Bronchial epithelial cell (primary cell): ENCODE data around the gene SERTAD1. TPM values are rescaled to one million over a fixed set of nuclear protein-coding genes. Genes with fewer than 3 reads are reported as not detected.

Experiments
- DNase-seq: peaks from one replicate; pipeline ENCODE4 v3.0.0-alpha.2; 2010; ENCODE audit warnings: low read depth
- FAIRE-seq: peaks from 2 replicates; lab custom pipeline; 2011; peaks lifted over from hg19 to GRCh38; lab: Jason Lieb, UNC
- H3K27me3 ChIP-seq: 2 replicates; pipeline ENCODE4 v1.5.1; 2011; ENCODE audit warnings: low read length; ENCODE audit not compliant: control insufficient read depth, insufficient read depth
- H3K36me3 ChIP-seq: 2 replicates; pipeline ENCODE4 v1.5.1; 2011; ENCODE audit warnings: low read length; ENCODE audit not compliant: control insufficient read depth, insufficient read depth
- H3K4me3 ChIP-seq: 2 replicates; pipeline ENCODE4 v1.5.1; 2011; ENCODE audit warnings: mild to moderate bottlenecking, low read depth, low read length, control low read depth
- total RNA-seq: library from RNA; depleted of rRNA; stranded (reverse); fragments of >200 nt; gene quantifications from 2 replicates; pipeline ENCODE4 v1.2.1, GENCODE V29; 2014
- TF ChIP-seq, protein P1 (sequence below): IDR thresholded peaks from 2 replicates; pipeline ENCODE4 v1.5.1; 2011; ENCODE audit warnings: mild to moderate bottlenecking, moderate library complexity, low read length, control low read depth, inconsistent platforms; ENCODE audit not compliant: insufficient read depth, severe bottlenecking

SERTAD1 gene
- total RNA-seq, 1 donor from 2014 or later: 41.6 TPM

DNA sequence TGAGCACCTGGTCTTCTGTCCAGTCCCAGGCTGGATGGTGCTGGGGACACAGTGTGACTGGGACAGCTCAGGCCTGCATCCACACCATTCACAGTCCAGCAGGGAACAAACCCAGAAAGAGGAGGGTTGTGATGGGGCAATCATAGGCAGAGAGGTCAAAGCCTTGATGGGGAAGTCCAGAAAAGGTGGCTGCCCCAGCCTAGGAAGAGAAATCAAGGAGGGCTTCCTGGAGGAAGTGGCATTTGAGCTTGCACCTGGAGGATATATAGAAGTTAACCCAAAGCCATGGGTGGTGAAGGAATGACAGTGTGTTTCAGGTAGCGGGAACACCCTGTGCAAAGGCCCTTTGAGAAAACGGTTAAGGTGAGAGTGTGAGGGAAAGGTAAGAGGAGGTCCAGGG lies 10.0 kb downstream of the SERTAD1 start:
- H3K36me3 ChIP-seq: no peaks in the 10 kb centered on the region
- TF ChIP-seq, protein P1, sequence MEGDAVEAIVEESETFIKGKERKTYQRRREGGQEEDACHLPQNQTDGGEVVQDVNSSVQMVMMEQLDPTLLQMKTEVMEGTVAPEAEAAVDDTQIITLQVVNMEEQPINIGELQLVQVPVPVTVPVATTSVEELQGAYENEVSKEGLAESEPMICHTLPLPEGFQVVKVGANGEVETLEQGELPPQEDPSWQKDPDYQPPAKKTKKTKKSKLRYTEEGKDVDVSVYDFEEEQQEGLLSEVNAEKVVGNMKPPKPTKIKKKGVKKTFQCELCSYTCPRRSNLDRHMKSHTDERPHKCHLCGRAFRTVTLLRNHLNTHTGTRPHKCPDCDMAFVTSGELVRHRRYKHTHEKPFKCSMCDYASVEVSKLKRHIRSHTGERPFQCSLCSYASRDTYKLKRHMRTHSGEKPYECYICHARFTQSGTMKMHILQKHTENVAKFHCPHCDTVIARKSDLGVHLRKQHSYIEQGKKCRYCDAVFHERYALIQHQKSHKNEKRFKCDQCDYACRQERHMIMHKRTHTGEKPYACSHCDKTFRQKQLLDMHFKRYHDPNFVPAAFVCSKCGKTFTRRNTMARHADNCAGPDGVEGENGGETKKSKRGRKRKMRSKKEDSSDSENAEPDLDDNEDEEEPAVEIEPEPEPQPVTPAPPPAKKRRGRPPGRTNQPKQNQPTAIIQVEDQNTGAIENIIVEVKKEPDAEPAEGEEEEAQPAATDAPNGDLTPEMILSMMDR: no peak
- FAIRE-seq: no peak
- H3K4me3 ChIP-seq: no peak overlapping the region
- no peak for DNase-seq
- no peaks in the 10 kb centered on the region for H3K27me3 ChIP-seq

- Histone ChIP-seq H3K4me3 (no peak overlapping the region), H3K27me3 (no peaks in the 10 kb centered on the region), H3K36me3 (no peaks in the 10 kb centered on the region)
- DNase-seq (no peak), FAIRE-seq (no peak)
- TF ChIP-seq, protein P1: no peak
Observed at GRCh38 chr19:40414542-40415535, 11.0 kb downstream of the SERTAD1 start.

GRCh38 chr19:40413291-40413845 lies 12.4 kb downstream of the SERTAD1 start, which contains the start of gene PRX:
Gene PRX, minus strand, starts transcription at chr19:40413378. Its CDS starts 5,446 bp downstream, at chr19:40407932.
- DNase-seq (no peak), FAIRE-seq (no peak)
- no peaks in the 10 kb centered on the region for H3K27me3 ChIP-seq
- no peak within 1 kb of the TSS for H3K4me3 ChIP-seq
- H3K36me3 ChIP-seq: no peaks in the 10 kb centered on the region
- TF ChIP-seq, protein P1: no peak

DNA sequence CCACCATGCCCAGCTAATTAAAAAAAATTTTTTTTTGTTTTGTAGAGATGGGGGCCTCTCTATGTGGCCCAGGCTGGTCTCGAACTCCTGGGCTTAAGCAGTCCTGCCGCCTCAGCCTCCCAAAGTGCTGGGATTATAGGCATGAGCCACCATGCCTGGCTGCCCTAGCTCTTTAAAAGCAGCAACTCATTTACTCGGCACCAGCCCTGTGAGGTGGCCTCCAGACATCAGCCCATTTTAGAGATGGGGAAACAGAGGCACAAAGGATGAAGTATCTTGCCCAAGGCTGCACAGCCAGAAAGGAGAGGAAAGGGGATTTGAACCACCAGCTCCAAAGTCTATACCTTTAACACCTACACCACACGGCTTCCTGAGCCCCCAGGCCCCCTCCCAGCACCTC lies 12.9 kb downstream of the SERTAD1 start:
- Histone ChIP-seq H3K36me3 (no peaks in the 10 kb centered on the region), H3K27me3 (no peaks in the 10 kb centered on the region), H3K4me3 (no peak overlapping the region)
- TF ChIP-seq, protein P1: no peak
- FAIRE-seq (no peak), DNase-seq (no peak)

DNA sequence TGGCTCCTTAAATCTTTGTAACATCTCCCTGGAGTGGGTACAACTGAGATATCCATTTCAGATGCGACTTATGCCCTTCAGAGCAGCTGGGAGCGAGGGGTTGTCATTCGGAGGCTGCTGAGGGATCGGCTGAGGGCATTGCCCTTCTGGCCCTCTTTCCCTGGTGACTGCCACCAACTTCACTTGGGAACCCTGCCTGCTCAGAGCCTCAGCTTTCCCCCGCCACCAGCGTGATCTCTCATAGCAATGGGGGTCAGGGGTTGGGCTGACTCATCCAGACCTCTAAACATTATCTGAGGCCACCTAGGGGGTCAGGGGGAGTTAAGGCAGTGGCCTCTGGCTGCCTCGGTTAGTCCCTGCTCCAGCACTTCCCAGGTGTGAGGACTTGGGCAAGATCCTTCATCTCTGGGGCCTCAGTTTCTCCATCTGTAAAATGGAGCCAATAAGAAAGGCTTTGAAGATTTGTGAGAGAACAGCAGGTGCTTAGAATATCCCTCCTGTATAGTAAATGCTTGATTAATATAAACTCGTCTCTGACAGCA lies 13.8 kb downstream of the SERTAD1 start:
- no peak for DNase-seq
- Histone ChIP-seq H3K36me3 (no peaks in the 10 kb centered on the region), H3K4me3 (no peak overlapping the region), H3K27me3 (no peaks in the 10 kb centered on the region)
- TF ChIP-seq, protein P1: no peak
- no peak for FAIRE-seq
